Cardiac muscle cell (in vitro differentiated cells and primary cell): ENCODE measurements around the gene TTYH2. TPM values are rescaled to one million over a fixed set of nuclear protein-coding genes. Genes with fewer than 3 reads are reported as not detected.

Source experiments
- DNase-seq, 2 donors: peaks; one replicate each; pipeline versions ENCODE4 v3.0.0 to v3.0.0-alpha.2; 2010 to 2017; ENCODE audit warnings: low read depth in 1 of 2, low spot score in 1 of 2
- H3K27ac ChIP-seq: fragments of 200-600 bp; sonication (generic); 2 replicates; pipeline ENCODE4 v1.5.1; 2016
- H3K27me3 ChIP-seq: fragments of 200-600 bp; sonication (generic); 2 replicates; pipeline ENCODE4 v1.6.0; 2016; ENCODE audit warnings: control low read depth
- H3K36me3 ChIP-seq: fragments of 200-600 bp; sonication (generic); 2 replicates; pipeline ENCODE4 v1.5.1; 2016; ENCODE audit warnings: control low read depth
- H3K4me1 ChIP-seq: fragments of 200-600 bp; sonication (generic); 2 replicates; pipeline ENCODE4 v1.8.1; 2017; ENCODE audit warnings: low read depth, mild to moderate bottlenecking, mixed run types
- H3K4me3 ChIP-seq: fragments of 200-600 bp; sonication (generic); 2 replicates; pipeline ENCODE4 v1.5.1; 2016; ENCODE audit warnings: mild to moderate bottlenecking
- H3K9me3 ChIP-seq: fragments of 200-600 bp; sonication (generic); 2 replicates; pipeline ENCODE4 v1.5.1; 2017; ENCODE audit warnings: low read depth, mild to moderate bottlenecking, control low read depth
- CTCF ChIP-seq: IDR thresholded peaks from 2 replicates; pipeline ENCODE4 v1.5.1; 2012; ENCODE audit warnings: low read depth, mild to moderate bottlenecking, low read length
- polyA plus RNA-seq: library from polyadenylated mRNA; unstranded; fragments of >200 nt; fragmentation: Nextera tagmentation; extraction: Ambion mirVana; gene quantifications from 2 replicates; pipeline ENCODE4 v1.2.1, GENCODE V29; 2016
- total RNA-seq: library from RNA; depleted of rRNA; stranded (reverse); fragments of >200 nt; gene quantifications from 2 replicates; pipeline ENCODE4 v1.2.3, GENCODE V29; 2016

Gene TTYH2
- total and polyA plus RNA-seq, 2 experiments from 2014 or later, result 7.8 to 7.9 TPM

DNA sequence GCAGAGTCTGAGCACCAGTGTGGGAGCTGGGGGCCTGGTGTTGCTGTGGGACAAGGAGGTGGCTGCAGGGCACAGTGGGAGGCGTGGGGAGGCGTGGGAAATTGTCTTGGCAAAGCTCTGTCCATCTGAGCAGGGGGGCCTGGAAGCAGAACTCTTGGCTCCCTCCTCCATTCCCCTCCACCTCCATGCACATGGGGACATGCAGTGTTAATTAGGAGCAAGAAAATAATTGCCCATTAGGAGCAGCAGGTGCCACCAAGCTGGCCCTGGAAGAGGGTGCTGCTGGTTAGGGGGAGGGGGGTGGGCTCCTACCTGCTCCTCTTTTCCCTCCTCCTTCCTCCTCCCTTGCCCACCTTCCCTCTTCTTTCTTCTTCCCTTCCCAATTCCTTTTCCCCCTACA is 4.5 kb downstream of the TTYH2 start:
- no peaks in the 10 kb centered on the region for H3K27me3 ChIP-seq
- H3K9me3 ChIP-seq, result no peaks in the 10 kb centered on the region
- no peak for TF ChIP-seq CTCF
- H3K4me3 ChIP-seq, result no peak overlapping the region
- no peaks in the 10 kb centered on the region for H3K4me1 ChIP-seq
- H3K36me3 ChIP-seq, result no peaks in the 10 kb centered on the region
- H3K27ac ChIP-seq, result no peak overlapping the region
- no peak for DNase-seq

DNA sequence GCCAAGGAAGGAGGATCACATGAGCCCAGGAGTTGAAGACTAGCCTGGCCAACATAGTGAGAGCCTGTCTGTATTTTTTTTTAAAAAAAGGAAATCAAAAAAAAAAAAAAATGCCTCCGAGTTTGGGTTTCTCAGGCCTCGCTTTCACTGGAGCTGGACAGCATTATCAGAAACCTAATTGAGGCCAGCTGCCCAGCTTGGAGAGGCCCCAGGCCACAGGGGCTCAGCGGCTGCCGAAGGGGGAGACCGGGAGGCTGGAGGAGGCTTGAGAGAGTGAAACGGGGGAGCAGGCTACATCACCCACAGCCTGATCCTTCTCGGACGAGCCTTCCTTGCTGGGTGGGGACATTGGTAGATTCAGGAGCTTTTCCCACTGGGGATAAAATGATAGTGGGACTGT is 5.1 kb downstream of the TTYH2 start:
- H3K27ac ChIP-seq, result no peak overlapping the region
- no peak overlapping the region for H3K4me3 ChIP-seq
- peak in 1 of 2 donors; percentile 56 for DNase-seq
- H3K4me1 ChIP-seq, result no peaks in the 10 kb centered on the region
- no peaks in the 10 kb centered on the region for H3K27me3 ChIP-seq
- H3K9me3 ChIP-seq, result no peaks in the 10 kb centered on the region
- H3K36me3 ChIP-seq, result no peaks in the 10 kb centered on the region
- no peak for TF ChIP-seq CTCF

DNA sequence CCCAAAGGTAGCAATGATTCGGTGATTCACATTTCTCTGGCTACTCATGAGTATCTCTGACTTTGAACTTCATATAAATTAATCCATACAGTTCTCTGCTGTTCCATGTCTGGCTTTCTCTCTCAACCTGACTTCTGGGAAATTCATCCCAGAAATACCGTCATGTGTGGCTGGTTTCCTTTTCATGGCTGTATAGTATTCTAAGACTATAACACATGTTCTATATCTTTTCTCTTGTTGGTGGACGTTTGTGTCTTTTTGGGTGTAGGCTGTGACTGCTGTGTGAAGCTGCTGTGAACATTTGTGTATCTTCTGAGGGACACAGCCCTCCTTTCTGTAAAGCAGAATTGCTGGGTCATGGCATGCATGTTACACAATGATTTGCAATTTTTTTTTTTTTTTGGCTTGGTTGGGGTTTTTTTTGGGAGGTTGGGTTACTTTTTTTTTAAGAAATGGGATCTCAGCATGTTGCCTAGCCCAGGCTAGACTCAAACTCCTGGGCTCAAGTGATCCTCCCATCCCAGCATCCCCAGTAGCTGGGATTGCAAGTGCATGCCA is 6.3 kb downstream of the TTYH2 start:
- Histone ChIP-seq H3K27ac (no peak overlapping the region), H3K4me3 (no peak overlapping the region), H3K27me3 (no peaks in the 10 kb centered on the region), H3K36me3 (no peaks in the 10 kb centered on the region), H3K9me3 (no peaks in the 10 kb centered on the region), H3K4me1 (no peaks in the 10 kb centered on the region)
- no peak for TF ChIP-seq CTCF
- DNase-seq, result no peak

DNA sequence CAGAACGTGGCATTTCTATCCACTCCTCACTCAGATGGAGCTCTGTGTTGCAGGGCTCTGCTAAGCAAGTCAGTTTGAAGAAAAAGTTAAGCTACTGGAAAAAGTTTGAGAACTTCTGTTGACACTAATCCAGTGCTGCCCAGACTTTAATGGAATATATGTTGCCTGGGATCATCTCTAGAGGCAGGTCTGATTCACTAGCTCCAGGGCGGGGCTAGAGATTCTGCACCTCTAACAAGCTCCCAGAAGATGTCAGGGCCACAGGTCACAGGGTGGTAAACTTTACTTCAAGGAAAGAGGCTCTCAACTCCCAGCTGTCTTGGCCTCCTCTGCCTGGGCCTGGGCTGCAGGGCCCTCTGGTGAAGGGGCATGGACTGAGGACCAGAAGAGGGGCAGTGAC is 6.8 kb downstream of the TTYH2 start:
- Histone ChIP-seq H3K27me3 (no peaks in the 10 kb centered on the region), H3K36me3 (no peaks in the 10 kb centered on the region), H3K27ac (no peak overlapping the region), H3K4me3 (no peak overlapping the region), H3K4me1 (no peaks in the 10 kb centered on the region), H3K9me3 (no peaks in the 10 kb centered on the region)
- TF ChIP-seq CTCF, result no peak
- no peak for DNase-seq

DNA sequence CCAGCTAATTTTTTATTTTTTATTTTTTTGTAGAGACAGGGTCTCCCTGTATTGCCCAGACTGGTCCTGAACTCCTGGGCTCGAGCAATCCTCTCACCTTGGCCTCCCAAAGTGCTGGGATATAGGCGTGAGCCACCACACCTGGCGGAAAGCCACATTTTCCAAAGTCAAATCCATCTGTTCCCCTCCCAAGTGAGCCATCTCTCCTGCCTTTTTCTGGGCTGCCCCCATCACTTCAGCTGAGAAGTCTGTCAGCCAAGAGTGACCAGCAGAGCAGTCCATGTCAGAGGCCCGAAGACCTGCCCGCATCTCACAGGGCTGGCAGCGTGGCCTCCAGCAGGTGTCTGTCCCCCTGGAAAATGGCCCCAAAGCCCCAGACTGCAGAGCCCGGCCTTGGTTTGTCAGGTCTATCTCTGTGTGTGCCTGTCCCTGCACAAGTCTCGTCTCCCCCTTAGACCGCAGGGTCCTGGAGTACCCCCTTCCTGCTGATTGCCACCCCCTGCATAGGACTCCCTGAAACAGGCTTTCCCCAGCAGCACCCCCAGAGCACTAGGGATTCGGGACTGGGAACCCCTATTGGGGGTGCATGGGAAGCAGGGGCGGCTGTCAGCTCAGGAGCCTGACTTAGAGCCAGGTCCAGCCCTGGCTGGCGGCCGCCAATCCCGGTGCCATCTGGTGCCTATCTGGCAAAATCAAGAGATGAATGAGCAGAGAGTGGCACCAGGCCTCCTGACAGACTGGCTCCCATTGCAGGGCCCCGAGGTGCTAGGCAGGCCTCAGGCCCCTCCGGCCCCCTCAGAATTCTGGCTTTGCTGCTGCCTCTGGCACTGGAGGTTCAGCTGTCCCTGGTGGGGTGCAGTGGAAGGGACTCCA is 7.8 kb downstream of the TTYH2 start:
- Histone ChIP-seq H3K36me3 (no peaks in the 10 kb centered on the region), H3K9me3 (no peaks in the 10 kb centered on the region), H3K4me3 (no peak overlapping the region), H3K4me1 (no peaks in the 10 kb centered on the region), H3K27me3 (no peaks in the 10 kb centered on the region), H3K27ac (no peak overlapping the region)
- no peak for DNase-seq
- TF ChIP-seq CTCF, result no peak
